Vagina (tissue), 2 donors: ENCODE results near the gene ABCG1. TPM values are rescaled to one million over a fixed set of nuclear protein-coding genes. Genes with fewer than 3 reads are reported as not detected.

Experiments used
- DNase-seq, 2 donors: peaks; one replicate each; pipeline ENCODE4 v3.0.0-alpha.2; 2017; ENCODE audit errors: extremely low spot score in 2 of 2
- H3K27ac ChIP-seq: fragments of 200-600 bp; sonication (generic); one replicate; pipeline ENCODE4 v1.5.1; 2019
- H3K27me3 ChIP-seq: fragments of 200-600 bp; sonication (generic); one replicate; pipeline ENCODE4 v1.5.1; 2019
- H3K36me3 ChIP-seq, 2 donors: fragments of 200-600 bp; sonication (generic); one replicate each; pipeline ENCODE4 v1.5.1; 2017 to 2019
- H3K4me1 ChIP-seq: fragments of 200-600 bp; sonication (generic); one replicate; pipeline ENCODE4 v1.5.1; 2019
- H3K4me3 ChIP-seq, 2 donors: fragments of 200-600 bp; sonication (generic); 1 replicate in 1 of 2; 2 replicates in 1 of 2; pipeline ENCODE4 v1.5.1; 2016 to 2019
- H3K9me3 ChIP-seq: fragments of 200-600 bp; sonication (generic); one replicate; pipeline ENCODE4 v1.5.1; 2019
- CTCF ChIP-seq, 3 experiments: fragments of 450-650 bp in 2 of 3; fragments of 200-600 bp in 1 of 3; sonication (generic) in 1 of 3; IDR thresholded peaks; one replicate each; pipeline ENCODE4 v1.5.1; 2017 to 2019; ENCODE audit warnings: antibody characterized with exemption in 3 of 3, mild to moderate bottlenecking in 2 of 3, moderate library complexity in 2 of 3
- POLR2A ChIP-seq, 2 donors: fragments of 450-650 bp; IDR thresholded peaks; one replicate each; pipeline ENCODE4 v1.6.1; 2017; ENCODE audit warnings: antibody characterized with exemption in 2 of 2, mild to moderate bottlenecking in 2 of 2, moderate library complexity in 2 of 2
- POLR2AphosphoS5 ChIP-seq, 2 donors: sonication (generic); formaldehyde crosslinking; IDR thresholded peaks; one replicate each; pipeline ENCODE4 v1.9.0; 2017; ENCODE audit warnings: antibody characterized with exemption in 2 of 2, mild to moderate bottlenecking in 2 of 2, low read depth in 1 of 2; ENCODE audit not compliant: insufficient read depth in 1 of 2
- intact Hi-C: fragments of 100-400 bp; cut with DNase I; formaldehyde crosslinking; loops from one replicate; pipeline ENCODE4 v1.15.1; 2023
- small RNA-seq: library from RNA; depleted of rRNA; stranded (forward); fragments of <200 nt; gene quantifications from one replicate; pipeline ENCODE3, GENCODE V24; 2016
- total RNA-seq: library from RNA; depleted of rRNA; stranded (reverse); fragments of >200 nt; gene quantifications from one replicate; pipeline ENCODE4 v1.2.3, GENCODE V29; 2016

Gene ABCG1
- total RNA-seq, 1 donor from 2014 or later: 18.7 TPM

DNA sequence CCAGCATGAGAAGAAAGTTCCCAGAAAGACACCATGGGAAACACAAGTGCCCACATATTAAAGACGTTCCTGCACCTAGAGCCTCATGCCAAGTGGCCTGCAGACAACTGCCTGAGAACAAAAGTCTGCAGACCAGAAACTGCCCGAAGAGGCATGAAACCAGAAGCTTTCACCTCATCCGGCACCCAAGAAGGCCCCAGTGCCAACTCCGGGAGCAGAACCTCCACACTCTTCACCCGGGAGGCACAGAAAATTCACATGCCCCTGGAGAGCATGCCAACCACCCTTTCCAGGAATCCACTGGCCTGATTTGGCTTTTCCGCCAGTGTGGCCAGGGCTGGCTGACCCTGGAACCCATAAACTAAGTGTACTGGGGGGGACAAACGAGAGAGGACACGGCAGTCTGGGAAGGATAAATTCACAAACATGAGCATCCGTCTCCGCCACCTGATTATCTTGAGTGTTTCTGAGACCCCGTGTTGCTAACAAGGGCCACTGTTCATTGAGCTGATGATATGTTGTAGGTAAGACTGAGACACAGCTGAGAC lies 125.1 kb downstream of the ABCG1 start:
- intact Hi-C loops: no loop called here
- no peaks in the 10 kb centered on the region for H3K27me3 ChIP-seq
- H3K4me1 ChIP-seq: no peaks in the 10 kb centered on the region
- H3K4me3 ChIP-seq: no peak overlapping the region
- DNase-seq: peak in 1 of 2 donors; percentile 72
- no peak overlapping the region for H3K27ac ChIP-seq
- TF ChIP-seq CTCF (IDR thresholded peaks at IDR 0.05): no peak
- no peak for TF ChIP-seq POLR2AphosphoS5 (IDR thresholded peaks at IDR 0.05; ENCODE audit: insufficient read depth in 1 of 2, low read depth in 1 of 2)
- TF ChIP-seq POLR2A (IDR thresholded peaks at IDR 0.05): no peak
- no peaks in the 10 kb centered on the region for H3K9me3 ChIP-seq
- no peaks in the 10 kb centered on the region for H3K36me3 ChIP-seq

DNA sequence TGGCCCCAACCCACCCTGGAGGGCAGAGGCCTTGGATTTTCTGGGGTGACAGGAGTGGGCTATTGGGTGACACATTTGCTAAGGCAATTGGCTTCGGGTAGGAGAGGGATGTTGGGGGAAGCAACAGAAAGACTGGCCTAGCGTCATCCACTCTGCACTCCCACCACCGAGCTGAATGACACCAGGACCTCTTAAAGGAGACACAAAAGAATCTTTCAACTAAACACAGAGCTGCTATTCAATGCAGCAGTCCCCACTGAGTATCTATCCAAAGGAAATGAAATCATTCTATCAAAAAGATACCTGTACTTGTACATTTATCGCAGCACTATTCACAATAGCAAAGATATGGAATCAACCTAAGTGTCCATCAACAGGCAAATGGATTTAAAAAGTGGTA lies 125.7 kb downstream of the ABCG1 start:
- H3K4me1 ChIP-seq: no peaks in the 10 kb centered on the region
- intact Hi-C loops: no loop called here
- H3K4me3 ChIP-seq: no peak overlapping the region
- DNase-seq: no peak
- no peaks in the 10 kb centered on the region for H3K36me3 ChIP-seq
- no peaks in the 10 kb centered on the region for H3K9me3 ChIP-seq
- H3K27me3 ChIP-seq: no peaks in the 10 kb centered on the region
- TF ChIP-seq POLR2AphosphoS5 (IDR thresholded peaks at IDR 0.05; ENCODE audit: insufficient read depth in 1 of 2, low read depth in 1 of 2) (no peak), POLR2A (IDR thresholded peaks at IDR 0.05) (no peak), CTCF (IDR thresholded peaks at IDR 0.05) (no peak)
- H3K27ac ChIP-seq: no peak overlapping the region

DNA sequence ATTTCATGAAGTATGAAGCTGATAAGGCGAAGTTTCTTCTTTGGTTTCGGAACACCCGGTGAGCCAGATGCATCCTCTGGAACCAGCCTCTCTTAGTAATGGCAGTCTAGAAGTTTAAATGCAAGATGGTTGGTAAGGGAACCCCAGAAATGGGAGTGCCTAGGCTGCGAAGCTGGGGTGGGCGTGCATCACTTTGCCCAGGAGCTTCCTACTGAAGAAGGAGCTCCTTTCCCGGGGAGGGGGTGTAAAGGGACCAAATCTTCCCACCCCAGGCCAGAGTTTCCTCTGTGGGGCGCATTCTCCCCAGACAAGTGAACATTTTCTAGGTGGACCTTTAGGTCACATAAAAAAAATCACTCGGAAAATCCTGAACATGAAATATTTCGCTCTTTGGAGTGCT lies 127.5 kb downstream of the ABCG1 start:
- DNase-seq: no peak
- H3K4me1 ChIP-seq: no peaks in the 10 kb centered on the region
- no peaks in the 10 kb centered on the region for H3K36me3 ChIP-seq
- intact Hi-C loops: no loop called here
- H3K4me3 ChIP-seq: no peak overlapping the region
- H3K9me3 ChIP-seq: no peaks in the 10 kb centered on the region
- no peak for TF ChIP-seq POLR2A (IDR thresholded peaks at IDR 0.05)
- no peak for TF ChIP-seq POLR2AphosphoS5 (IDR thresholded peaks at IDR 0.05; ENCODE audit: insufficient read depth in 1 of 2, low read depth in 1 of 2)
- TF ChIP-seq CTCF (IDR thresholded peaks at IDR 0.05): no peak
- H3K27ac ChIP-seq: no peak overlapping the region
- H3K27me3 ChIP-seq: no peaks in the 10 kb centered on the region

Small RNAs within 50 kb of the gene (small RNA-seq; reads per million reads assigned to genes)
- gene RNA5SP492: not detected

Other genes with a start within 250 kb of the ABCG1 start
- 16.7 TPM for gene ZBTB21, start 208.8 kb upstream of the ABCG1 start, total RNA-seq
- gene UMODL1, start 147.8 kb upstream of the ABCG1 start, total RNA-seq: not detected
- gene TFF3, start 96.3 kb downstream of the ABCG1 start, total RNA-seq: 31.9 TPM
- gene TFF2, start 131.9 kb downstream of the ABCG1 start, total RNA-seq: not detected
- gene TFF1, start 147.4 kb downstream of the ABCG1 start, total RNA-seq: not detected
- 0.25 TPM for gene TMPRSS3, start 176.9 kb downstream of the ABCG1 start, total RNA-seq
- gene UBASH3A, start 184.8 kb downstream of the ABCG1 start, total RNA-seq: 6.4 TPM